22Rv1 (cell line): ENCODE data around the gene CDH12.

Experiments
- CTCF ChIP-seq: fragments of 450-650 bp; IDR thresholded peaks from 2 replicates; pipeline ENCODE4 v1.5.1; 2017; ENCODE audit warnings: mild to moderate bottlenecking
- ZFX ChIP-seq: fragments of 450-650 bp; IDR thresholded peaks from 2 replicates; pipeline ENCODE4 v1.6.1; 2017; ENCODE audit warnings: antibody characterized with exemption, borderline replicate concordance

DNA sequence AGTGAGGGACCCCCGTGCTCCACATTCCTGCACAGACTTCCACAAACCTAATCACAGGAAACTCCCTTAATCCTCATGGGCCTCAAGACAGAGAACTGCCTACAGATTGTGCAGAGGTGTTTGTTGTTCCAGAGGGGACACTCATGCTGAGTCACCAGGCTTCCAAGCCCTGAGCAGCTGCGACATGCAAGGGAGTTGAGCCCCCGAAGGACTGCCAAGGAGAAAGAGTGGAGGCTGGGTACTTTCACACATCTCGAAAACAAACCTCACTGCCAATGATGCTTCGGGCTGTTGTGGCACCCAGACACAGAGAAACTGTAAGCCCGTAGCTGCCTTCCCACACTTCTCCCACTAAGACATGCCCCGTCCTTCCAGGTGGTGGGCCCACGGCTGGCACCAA lies 480.8 kb downstream of the CDH12 start:
- TF ChIP-seq CTCF (no peak), ZFX (no peak)
